HS-27A (cell line): ENCODE data around the gene MUC5B.
"Not testable (repeated sequence)": the region's sequence is repeated elsewhere in the genome, so short reads cannot be mapped to it uniquely, and the experiment has no call there.

Source experiments
- DNase-seq: peaks from one replicate; pipeline ENCODE4 v3.0.0-alpha.2; 2012; ENCODE audit warnings: low read depth, missing footprints

The MUC5B gene

GRCh38 chr11:1250411-1250810 lies 27.5 kb downstream of the MUC5B start:
- DNase-seq = not testable (repeated sequence)

DNA sequence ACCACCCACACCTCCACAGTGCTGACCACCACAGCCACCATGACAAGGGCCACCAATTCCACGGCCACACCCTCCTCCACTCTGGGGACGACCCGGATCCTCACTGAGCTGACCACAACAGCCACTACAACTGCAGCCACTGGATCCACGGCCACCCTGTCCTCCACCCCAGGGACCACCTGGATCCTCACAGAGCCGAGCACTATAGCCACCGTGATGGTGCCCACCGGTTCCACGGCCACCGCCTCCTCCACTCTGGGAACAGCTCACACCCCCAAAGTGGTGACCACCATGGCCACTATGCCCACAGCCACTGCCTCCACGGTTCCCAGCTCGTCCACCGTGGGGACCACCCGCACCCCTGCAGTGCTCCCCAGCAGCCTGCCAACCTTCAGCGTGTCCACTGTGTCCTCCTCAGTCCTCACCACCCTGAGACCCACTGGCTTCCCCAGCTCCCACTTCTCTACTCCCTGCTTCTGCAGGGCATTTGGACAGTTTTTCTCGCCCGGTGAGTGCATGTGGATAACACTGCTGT lies 28.4 kb downstream of the MUC5B start:
- no peak for DNase-seq

- DNase-seq = no peak
These were observed 29.7 kb downstream of the MUC5B start for GRCh38 chr11:1252371-1253102.

GRCh38 chr11:1253103-1253485 lies 30.2 kb downstream of the MUC5B start:
- no peak for DNase-seq

- DNase-seq = no peak
These were observed 31.3 kb downstream of the MUC5B start for GRCh38 chr11:1254086-1254648.

- no peak for DNase-seq
These were observed 31.9 kb downstream of the MUC5B start for GRCh38 chr11:1254733-1255132.

DNA sequence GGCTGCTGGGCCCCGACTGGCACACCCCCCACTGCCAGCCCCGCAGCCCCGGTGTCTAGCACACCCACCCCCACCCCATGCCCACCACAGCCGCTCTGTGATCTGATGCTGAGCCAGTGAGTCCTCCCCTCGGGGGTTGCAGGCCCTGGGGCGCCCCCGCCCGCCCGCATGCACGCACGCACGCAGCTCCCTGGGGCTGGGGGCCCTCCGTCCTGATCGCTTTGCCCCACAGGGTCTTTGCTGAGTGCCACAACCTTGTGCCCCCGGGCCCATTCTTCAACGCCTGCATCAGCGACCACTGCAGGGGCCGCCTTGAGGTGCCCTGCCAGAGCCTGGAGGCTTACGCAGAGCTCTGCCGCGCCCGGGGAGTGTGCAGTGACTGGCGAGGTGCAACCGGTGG lies 32.3 kb downstream of the MUC5B start:
- DNase-seq = no peak

- DNase-seq = no peak
These were observed 33.6 kb downstream of the MUC5B start for GRCh38 chr11:1256257-1257045.

GRCh38 chr11:1257366-1257765 lies 34.5 kb downstream of the MUC5B start:
- DNase-seq = no peak

DNA sequence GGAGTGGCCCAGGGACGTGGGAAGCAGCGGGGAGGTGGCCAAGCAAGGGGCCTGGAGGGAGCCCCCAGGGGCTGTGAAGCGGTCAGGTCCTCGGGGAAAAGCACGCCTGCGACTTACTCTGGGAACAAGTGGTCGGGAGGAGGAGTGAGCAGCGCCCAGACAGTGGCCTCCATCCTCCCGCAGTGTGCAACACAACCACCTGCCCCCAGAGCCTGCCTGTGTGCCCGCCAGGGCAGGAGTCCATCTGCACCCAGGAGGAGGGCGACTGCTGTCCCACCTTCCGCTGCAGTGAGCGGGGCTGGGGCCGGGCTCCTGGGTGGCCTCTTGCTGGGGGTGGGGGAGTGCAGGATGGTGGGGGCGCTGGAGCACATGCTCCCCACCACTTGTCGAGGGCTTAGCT lies 35.0 kb downstream of the MUC5B start:
- DNase-seq = no peak

DNA sequence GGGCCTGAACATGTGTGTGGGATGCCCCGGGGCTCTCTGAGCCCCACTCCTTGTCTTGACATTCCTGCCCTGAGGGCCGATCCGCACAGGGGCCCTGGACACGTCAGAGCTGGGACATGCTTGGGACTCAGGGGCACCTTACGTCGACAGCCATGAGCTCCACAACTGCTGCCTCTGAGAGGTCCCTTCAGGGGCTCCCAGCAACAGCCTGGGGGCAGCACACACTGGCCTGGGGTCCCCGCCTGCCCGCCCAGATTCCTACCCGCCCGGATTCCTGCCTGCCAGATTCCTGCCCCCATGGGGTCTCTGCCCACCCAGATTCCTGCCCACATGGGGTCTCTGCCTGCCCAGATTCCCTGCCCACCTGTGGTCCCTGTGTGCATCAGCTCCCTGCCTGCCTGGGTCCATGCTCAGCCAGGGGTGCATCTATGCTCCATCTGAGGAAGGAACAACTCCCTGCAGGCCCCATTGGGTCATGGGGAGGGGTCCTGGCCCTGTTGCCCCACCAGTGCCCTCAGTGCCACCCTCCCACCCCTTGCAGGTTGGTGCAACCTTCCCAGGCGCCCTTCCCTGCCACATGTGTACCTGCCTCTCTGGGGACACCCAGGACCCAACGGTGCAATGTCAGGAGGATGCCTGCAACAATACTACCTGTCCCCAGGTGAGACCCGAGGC lies 35.7 kb downstream of the MUC5B start:
- no peak for DNase-seq

GRCh38 chr11:1259076-1259461 lies 36.2 kb downstream of the MUC5B start:
- no peak for DNase-seq

DNA sequence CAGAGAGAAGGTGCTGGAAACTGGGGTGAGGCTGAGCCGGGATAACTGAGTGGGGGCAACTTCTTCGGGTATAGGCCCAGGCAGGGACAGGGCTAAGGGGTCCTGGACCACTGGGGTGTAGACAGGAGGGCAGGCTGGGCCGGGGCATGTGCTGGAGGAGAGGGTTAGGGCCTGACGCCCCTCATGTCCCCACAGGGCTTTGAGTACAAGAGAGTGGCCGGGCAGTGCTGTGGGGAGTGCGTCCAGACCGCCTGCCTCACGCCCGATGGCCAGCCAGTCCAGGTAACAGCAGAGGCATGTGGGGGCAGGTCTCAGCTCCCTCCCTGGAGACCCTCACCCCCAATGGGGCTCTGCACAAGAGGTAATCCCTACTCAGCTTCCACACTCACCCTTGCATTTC lies 36.7 kb downstream of the MUC5B start:
- DNase-seq = no peak

DNA sequence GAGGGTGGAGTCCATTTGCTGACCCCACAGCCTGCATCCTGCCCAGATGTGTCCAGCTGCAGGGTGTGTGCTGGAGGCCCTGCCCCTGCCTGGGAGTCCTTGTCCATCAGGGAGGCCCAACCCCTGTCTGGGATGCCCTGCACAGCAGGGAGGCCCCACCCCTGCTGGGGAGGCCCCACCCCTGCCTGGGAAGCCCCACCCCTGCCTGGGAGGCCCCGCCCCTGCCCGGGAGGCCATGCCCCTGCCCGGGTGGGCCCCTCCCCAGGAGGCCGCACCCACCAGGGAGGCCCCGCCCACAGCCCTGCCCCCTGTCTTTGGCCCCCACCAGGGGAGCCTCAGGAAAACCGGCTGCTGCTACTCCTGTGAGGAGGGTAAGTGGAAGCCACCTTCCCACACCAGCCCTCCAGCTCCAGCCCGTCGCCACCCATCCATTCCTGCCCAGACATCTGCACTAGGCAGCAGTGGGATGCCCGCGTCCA lies 37.2 kb downstream of the MUC5B start:
- DNase-seq = no peak

DNA sequence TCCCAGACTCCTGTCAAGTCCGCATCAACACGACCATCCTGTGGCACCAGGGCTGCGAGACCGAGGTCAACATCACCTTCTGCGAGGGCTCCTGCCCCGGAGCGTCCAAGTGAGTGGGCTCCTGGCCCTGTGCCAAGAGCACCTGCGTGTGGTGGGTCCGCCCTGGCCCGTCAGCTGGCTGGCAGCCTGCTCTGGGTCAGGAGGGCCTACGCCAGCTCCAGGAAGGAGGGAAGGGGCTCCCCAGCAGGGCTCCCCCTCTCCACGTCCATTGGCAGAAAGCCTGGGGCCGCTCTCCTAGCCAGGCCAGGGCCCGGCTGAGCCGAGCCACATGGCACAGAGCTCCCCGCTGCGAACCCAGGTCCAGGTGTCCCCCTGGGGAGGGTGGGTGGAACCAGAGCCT lies 37.8 kb downstream of the MUC5B start:
- DNase-seq = no peak

DNA sequence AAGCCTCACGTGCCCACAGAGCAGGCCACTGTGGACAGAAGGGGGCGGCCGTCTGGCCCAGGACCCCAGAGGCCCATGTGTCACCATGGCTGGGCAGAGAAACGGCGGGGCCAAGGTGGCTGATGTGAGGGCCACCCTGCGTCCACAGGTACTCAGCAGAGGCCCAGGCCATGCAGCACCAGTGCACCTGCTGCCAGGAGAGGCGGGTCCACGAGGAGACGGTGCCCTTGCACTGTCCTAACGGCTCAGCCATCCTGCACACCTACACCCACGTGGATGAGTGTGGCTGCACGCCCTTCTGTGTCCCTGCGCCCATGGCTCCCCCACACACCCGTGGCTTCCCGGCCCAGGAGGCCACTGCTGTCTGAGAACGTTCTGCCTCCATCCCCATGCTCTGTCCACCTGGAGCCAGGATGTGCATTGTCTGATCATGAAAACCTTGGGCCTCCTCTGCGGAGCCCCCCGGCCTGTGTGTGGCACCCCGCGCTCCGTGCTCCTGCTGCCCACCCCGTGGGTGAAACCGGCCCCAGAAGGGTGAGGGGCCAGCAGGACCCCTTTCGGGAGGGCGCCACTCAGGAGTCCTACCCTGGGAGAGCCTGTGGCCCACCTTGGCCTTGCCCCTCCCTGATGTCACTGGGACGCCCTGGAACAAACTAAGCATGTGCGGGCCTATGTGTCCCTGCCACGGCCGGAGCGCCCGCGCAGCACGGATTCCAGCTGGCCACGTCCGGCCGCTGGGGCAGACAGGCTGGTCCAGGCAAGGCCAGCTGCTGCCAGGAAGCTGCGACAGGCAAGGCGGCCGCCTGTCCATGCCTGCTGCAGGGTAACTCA lies 38.6 kb downstream of the MUC5B start:
- no peak for DNase-seq

DNA sequence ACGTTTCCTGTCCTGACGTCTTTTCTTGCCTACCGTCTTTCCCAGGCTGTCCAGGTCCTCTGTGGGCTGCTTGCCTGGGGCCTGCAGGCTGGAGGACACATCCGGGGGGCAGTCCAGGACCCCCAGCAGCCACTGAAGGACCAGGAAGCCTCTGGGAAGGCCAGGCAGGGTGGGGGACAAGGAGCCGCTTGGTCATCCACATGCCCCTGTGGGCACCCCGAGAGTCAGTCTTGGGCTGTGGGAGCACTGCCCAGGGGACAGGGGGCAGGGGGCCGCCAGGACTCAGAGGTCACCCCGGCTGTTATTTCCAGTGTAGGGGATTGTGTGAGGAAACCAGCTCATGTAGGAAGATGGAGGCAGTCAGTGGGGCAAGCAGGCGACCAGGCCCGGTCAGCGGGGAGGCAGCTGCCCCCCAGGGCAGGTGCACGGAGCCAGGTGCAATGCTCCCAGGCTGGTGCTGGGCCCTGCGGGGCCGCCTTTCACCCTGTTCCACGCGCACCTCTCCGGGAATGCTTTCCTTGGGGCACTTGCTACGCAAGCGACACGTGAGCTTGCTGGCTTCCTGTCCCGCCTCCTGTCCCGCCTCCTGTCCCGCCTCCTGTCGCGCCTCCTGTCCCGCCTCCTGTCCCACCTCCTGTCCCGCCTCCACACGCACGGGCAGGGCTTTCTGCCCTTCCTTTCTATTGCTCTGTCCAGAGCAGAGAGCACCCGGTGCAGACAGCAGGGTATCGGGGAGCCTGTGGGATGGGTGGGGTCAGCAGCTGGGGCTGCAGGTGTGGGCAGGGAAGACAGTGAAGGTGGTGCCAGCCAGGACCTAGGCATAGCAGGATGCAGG lies 39.5 kb downstream of the MUC5B start:
- DNase-seq = peak; percentile 14

- DNase-seq = no peak
These were observed 40.1 kb downstream of the MUC5B start for GRCh38 chr11:1263010-1263409.

GRCh38 chr11:1264444-1264843 lies 41.6 kb downstream of the MUC5B start:
- DNase-seq = peak; percentile 12

DNA sequence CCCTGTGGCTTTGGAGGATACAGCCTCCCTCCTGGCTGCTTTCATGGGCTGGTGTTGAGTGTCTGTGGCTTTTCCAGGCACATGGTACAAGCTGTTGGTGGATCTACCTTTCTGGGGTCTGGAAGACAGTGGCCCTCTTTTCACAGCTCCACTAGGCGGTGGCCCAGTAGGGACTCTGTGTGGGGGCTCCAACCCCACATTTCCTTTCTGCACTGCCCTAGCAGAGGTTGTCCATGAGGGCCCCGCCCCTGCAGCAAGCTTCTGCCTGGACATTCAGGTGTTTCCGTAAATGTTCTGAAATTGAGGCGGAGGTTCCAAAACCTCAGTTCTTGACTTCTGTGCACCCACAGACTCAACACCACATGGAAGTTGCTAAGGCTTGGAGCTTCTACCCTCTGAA lies 42.6 kb downstream of the MUC5B start:
- DNase-seq = not testable (repeated sequence)
